Epithelial cell of prostate (primary cell): ENCODE measurements around the gene PPP1CB.
A peak's percentile ranks its signal among the peaks of the same experiment; 100 is the strongest.
"Not testable (repeated sequence)": the region's sequence is repeated elsewhere in the genome, so short reads cannot be mapped to it uniquely, and the experiment has no call there.

Source experiments
- DNase-seq: peaks from one replicate; pipeline ENCODE4 v3.0.0-alpha.2; 2011; ENCODE audit warnings: low read depth, low spot score
- H3K27ac ChIP-seq: fragments of 450-650 bp; 2 replicates; pipeline ENCODE4 v1.5.1; 2017; ENCODE audit warnings: mild to moderate bottlenecking

Gene PPP1CB

DNA sequence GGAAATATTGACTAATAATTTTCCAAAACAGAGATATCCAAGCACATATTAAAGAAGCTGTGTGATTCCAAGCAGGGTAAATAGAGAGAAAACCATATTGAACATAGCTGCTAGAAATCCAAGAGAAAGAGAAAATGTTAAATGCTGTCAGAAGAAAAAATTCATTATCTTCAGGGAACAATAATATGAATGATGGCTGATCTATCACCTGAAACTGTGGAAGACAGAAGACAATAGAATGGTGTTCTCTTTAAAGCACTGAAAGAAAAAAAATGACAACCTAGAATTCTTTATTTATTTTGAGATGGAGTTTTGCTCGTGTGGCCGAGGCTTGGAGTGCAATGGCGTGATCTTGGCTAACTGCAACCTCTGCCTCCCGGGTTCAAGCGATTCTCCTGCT is 17.3 kb downstream of the PPP1CB start:
- H3K27ac ChIP-seq, result no peak overlapping the region
- DNase-seq, result no peak

DNA sequence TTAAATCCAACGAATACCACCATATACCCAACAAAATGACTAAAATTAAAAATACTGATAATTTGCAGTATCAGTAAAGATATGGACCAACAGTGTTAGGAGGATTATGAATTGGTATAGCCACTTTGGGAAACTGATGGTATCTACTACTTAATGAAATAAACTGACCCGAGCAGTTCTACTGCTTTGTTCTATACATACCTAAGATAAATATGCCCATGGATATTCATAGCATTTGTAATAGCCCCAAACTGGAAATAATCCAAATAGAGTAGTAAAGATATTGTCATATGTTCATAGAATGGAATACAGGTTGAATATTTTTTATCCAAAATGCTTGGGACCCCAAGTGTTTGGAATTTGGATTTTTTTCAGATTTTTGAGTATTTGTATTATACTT is 20.7 kb downstream of the PPP1CB start:
- no peak overlapping the region for H3K27ac ChIP-seq
- DNase-seq, result no peak

DNA sequence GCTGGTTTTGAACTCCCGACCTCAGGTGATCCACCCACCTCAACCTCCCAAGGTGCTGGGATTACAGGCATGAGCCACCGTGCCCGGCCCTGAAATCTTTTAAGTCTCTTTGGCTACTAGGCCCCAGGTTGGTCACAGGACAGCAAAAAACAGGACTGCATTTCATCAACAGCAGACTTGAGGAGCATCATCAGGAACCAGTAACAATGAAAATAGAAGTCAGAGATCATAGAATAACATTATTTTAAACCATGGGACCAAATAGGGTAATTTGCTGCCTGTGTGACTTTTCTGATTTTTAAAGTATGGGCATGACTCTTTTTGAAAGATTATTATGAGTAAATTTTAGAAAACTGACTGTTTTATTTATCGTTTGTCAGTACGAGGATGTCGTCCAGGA is 24.8 kb downstream of the PPP1CB start:
- no peak overlapping the region for H3K27ac ChIP-seq
- DNase-seq, result no peak

DNA sequence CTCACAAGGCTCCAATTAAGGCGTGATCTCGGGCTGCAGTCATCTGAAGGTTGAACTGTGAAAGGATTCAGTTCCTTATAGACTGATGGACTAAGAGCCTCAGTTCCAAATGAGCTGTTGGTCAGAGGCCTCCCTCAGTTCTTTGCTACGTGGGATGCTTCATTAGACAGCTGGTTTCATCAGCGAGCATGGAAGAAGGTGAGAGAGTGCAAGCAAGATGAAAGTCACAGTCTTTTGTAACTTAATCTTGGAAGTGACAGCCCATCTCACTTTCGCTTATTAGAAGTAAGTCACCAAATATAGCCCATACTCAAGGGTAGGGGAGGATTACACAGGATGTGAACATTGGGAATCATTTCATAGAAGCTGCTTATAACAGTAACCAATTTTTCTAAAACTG is 26.8 kb downstream of the PPP1CB start:
- DNase-seq, result no peak
- H3K27ac ChIP-seq, result no peak overlapping the region

DNA sequence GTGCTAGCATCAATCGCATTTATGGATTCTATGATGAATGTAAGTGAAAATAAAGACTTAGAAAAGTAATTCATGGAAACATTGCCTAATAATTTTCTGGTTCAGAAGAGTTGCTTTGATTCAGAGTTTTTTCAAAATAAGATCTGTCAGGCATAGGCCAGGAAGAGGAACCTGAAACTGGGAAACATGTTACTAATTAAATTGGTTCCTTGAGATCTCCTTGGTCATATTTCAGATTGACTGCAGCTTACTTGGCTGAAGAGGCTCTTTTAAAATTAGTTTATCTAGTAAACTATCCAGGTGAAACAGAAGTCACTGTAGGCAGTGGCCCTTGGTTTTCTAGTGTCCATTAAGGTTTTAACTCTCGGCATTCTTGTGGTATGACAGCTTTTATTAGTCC is 27.4 kb downstream of the PPP1CB start:
- peak overlapping the region; percentile 5 for H3K27ac ChIP-seq
- no peak for DNase-seq

DNA sequence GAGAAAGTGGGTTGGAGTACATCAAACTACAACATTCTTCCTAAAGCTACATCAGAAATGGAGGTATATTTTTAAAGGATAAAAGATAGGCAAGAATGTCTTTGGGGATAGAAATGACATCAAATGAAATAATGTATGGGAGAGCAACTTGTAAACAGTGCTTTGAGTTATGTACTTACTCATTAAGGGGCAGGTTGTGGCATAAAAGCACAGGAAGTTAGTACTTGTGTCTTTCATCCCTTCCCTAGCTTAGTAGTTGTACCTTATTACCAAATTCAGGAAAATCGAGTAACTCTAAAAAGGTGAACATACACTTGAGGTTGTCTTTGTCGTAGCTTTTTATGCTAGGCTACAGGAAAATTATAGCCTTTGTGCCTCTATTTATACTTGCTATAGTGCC is 28.9 kb downstream of the PPP1CB start:
- no peak for DNase-seq
- peak overlapping the region; percentile 50 for H3K27ac ChIP-seq

DNA sequence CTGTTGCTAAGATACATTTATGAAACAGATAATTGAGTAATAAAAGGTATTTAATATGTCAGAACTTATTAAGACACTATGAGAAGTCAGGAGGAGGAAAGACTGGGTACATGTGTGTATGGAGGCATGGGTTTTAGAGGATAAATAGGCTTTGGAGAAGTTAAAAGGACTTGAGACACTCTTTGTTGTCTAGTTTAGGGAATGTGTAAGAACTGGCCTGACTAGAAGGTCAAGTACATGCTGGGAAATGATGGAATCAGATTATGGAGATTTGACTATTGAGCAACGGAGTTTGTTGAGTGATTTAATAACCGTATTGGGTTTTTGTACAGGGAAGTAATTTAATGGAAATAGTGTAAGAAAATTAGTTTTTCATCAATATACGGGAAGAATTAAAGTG is 30.8 kb downstream of the PPP1CB start:
- no peak for DNase-seq
- H3K27ac ChIP-seq, result no peak overlapping the region

DNA sequence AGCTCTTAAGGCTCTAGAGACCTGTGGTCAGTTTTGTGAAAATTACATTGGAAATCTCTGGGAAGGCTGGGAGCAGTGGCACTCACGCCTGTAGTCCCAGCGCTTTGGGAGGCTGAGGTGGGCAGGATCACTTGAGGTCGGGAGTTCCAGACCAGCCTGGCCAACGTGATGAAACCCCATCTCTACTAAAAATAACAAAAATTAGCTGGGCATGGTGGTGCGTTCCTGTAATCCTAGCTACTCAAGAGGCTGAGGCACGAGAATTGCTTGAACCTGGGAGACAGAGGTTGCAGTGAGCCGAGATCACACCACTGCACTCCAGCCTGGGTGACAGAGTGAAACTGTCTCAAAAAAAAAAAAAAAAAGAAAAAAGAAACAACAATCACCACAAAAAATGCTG is 32.9 kb downstream of the PPP1CB start:
- not testable (repeated sequence) for H3K27ac ChIP-seq, DNase-seq

DNA sequence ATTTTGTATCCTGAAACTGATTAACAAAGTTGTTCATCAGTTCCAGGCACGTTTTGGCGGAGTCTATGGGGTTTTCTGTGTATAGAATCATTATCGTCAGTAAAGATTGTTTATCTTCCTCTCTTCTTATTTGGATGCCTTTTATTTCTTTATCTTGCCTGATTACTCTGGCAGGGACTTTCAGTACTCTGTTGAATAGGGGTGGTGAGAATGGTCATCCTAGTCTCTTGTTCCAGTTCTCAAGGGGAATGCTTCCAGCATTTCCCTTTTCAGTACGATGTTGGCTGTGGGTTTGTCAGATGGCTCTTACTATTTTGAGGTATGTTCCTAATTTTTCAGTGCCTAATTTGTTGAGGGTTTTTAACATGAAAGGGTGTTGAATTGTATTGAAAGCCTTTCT is 45.0 kb downstream of the PPP1CB start:
- no peak overlapping the region for H3K27ac ChIP-seq
- DNase-seq, result no peak

DNA sequence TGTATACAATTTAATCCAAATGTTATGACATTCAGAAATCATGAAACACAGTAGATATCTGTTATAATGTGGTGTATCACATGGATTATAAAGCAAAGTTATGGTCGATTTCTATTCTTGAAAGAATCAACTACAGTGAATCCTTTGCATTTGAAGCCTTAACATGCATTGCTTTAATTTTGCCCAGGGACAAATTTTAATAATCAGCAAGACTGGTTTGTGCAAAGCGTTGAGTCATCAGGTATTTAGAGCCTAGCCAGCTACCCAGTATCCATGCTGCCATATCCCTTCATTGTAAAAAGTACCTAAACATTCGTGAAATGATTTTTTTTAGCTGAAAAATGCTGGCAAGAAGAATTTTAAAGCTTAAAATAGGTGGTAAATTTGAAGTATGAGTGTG is 50.1 kb downstream of the PPP1CB start:
- H3K27ac ChIP-seq, result peak overlapping the region; percentile 12
- no peak for DNase-seq

DNA sequence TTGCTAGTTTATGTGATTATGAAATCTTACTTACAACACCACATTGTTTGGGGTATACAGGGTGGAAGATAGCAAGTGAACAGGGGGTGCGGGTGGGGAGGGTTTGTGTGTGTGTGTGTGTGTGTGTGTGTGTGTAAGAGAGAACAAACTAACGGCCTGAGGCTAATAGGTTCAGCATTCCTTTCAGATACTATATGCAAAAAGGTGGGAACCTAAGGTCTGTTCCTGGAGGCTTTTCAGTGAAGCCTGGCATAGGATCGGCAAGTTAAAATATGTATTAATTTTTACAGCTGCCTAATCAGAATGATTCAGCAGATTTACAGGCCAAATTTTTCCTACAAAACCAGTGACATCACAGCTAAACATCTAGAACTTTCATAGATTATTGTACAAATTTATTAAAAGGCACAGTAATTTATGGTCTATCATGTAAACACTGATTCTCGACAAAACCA is 51.4 kb downstream of the PPP1CB start:
- peak overlapping the region; percentile 15 for H3K27ac ChIP-seq

DNA sequence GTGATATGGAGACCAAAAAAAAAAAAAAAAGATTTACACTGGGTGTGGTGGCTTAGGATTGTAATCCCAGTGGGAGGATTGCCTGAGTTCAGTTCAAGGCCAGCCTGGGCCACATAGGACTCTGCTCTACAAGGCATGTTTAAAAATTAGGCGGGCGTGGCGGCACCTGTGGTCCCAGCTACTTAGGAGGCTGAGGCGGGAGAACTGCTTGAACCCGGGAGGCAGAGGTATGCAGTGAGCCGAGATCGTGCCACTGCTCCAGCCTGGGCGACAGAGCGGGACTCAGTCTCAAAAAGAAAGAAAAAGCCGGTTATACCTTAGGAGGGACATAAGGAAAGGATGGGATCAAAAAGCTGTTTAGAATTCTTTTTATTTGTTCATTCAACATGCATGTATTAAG is 58.3 kb downstream of the PPP1CB start:
- H3K27ac ChIP-seq, result peak overlapping the region; percentile 4
- no peak for DNase-seq

More for the DNA sequence above, 51.4 kb downstream of the PPP1CB start:
- no peak for DNase-seq

DNA sequence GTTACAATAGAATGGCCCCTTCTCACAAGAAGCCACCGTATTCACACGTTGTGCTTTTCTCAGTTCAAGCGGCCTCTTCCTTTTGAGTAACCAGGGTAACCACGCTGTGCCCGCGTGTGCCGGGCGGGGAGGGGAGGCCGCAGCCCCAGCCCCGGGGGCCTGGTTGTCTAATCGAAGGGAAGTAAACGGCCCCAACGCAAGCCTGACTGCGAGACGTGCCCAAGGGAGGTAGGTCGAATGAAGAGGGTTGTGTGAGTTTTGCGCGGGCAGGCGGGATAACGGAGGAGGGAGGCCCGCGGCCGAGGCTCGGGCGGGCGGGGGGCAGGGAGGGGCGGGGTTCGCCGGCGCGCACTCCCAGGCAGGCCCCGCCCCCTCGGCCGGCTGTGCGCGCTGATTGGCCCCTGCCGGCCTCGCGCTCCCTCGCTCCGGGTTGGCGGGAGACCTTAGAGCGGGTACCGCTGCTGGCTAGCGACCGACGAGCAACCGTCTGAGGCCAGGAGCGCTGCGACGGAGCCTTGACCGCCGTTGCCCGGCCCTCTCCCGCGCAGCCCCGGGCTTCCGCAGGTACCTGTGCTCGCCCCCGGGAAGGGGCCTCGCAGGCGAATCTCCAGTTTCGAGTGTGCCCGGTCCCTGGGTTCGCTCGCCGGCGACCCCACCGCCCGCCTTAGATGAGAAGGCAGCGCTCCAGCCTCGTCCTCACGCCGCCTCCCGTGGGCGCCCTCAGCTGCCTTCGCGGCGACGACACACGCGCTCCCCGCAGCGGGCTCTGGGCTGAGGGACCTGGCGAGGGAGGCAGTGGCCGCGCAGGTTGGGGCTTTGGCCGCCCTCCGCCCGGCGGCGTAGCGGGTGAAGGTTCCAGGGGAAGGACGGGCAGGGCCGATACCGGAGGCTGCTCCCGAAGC is 59.0 kb downstream of the PPP1CB start, which contains the start of gene SPDYA:
TSS of gene SPDYA (plus strand) at position 451 of the 902 bp plus-strand sequence. CDS start 5,181 bp downstream, outside the sequence.
- DNase-seq, result no peak
- H3K27ac ChIP-seq, result peak within 1 kb of the TSS; percentile 4

DNA sequence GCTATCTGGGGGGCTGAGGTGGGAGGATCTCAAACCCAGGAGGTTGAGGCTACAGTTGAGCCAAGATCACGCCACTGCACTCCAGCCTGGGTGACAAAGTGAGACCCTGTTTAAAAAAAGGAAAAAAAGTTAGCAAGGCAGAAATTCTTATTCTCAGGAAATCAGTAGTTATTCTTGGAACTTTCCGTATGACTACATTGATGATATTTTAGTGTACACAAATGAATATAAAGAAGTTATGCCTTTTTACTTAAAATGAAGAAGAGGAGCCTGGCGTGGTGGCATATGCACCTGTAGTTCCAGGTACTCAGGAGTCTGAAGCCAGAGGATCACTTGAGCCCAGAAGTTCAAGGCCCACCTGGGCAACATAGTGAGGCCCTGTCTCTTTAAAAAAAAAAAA is 66.4 kb downstream of the PPP1CB start:
- no peak for DNase-seq

DNA sequence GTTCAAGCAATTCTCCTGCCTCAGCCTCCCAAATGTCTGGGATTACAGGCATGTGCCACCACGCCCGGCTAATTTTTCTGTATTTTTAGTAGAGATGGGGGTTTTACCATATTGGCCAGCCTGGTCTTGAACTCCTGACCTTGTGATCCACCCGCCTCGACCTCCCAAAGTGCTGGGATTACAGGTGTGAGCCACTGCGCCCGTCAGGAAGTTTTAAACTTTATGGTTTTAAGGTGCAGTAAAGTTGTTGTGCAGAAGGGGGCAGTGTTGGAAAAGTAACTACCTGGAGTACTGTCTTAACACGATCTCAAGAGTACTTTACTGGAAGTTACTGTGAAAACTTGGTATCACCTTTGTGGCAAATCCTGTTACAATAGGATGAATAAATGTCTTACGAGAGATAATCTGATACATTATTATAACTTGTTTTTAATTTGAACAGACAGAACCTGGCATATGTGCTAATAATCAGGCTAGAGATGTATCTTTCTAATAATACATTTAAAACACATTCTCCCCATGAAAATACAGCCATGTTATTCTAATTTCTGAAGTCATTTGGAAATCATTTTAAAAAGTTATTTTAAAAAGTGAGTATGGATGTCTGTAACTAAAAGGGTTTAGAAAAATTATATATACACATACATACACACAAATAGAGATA is 69.8 kb downstream of the PPP1CB start:
- no peak overlapping the region for H3K27ac ChIP-seq
- no peak for DNase-seq

More for the DNA sequence above, 66.4 kb downstream of the PPP1CB start:
- H3K27ac ChIP-seq, result no peak overlapping the region

DNA sequence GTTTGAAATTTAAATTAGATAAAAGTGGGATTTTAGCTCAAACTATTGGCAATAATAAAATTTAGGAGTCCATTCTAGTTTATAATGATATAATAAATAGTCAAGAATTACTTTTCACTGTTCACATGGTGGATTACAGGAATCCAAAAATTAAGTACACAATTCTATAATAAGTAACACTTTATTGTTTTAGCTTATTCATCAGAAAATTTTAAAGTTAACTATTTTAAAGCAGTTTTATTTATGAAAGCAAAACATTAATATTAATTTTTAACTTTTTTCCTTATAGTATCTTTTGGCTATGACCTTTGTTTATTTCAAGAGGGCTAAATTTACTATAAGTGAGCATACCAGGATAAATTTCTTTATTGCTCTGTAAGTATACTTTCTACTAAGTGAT is 70.4 kb downstream of the PPP1CB start:
- H3K27ac ChIP-seq, result no peak overlapping the region
- no peak for DNase-seq

DNA sequence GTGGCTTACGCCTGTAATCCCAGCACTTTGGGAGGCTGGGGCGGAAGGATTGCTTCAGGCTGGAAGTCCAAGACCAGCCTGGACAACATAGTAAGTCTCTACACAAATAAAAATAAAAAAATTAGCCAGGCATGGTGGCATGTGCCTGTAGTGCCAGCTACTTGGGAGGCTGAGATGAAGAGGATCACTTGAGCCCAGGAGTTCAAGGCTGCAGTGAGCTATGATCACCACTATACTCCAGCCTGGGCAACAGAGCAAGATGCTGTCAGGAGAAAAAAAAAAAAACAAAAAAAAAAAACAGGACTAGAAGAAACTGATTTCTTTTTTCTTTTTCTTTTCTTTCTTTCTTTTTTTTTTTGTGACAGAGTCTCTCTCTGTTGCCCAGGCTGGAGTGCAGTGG is 72.6 kb downstream of the PPP1CB start:
- DNase-seq, result no peak
- H3K27ac ChIP-seq, result no peak overlapping the region

DNA sequence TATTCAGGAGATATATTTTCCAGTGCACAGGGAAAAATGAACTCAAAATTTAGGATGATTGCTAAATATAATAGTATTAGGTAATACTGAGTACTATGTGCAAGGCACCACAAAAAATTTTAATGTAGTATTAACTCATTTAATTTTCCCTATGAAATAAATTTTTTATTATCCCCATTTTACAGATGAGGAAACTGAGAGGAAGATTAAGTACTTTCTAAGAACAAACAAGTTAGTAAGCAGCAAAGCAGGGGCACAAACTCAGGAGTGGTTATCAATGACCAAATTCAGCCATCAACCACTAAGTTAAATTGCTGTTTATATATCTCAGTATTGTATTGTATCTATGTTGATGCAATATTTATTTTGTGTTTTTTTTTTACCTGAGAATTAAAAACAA is 73.2 kb downstream of the PPP1CB start:
- no peak overlapping the region for H3K27ac ChIP-seq
- DNase-seq, result no peak

DNA sequence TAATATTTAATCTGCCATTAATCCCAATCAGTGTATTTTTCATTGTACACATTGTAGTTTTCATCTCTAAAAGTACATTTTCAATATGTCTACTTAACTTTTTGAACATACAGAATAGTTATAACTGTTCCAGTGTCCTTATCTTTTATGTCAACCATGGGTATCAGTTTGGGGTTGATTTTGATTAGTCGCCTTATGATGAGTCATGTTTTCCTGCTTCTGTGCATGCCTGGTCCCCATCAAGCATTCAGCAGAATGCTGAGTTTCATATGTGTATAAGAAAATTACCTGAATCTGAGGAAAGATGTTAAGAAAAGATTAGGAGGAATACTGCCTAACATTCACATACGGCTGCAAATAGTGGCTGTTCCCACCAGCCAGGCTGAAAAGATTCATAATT is 76.8 kb downstream of the PPP1CB start:
- DNase-seq, result no peak
- H3K27ac ChIP-seq, result no peak overlapping the region

DNA sequence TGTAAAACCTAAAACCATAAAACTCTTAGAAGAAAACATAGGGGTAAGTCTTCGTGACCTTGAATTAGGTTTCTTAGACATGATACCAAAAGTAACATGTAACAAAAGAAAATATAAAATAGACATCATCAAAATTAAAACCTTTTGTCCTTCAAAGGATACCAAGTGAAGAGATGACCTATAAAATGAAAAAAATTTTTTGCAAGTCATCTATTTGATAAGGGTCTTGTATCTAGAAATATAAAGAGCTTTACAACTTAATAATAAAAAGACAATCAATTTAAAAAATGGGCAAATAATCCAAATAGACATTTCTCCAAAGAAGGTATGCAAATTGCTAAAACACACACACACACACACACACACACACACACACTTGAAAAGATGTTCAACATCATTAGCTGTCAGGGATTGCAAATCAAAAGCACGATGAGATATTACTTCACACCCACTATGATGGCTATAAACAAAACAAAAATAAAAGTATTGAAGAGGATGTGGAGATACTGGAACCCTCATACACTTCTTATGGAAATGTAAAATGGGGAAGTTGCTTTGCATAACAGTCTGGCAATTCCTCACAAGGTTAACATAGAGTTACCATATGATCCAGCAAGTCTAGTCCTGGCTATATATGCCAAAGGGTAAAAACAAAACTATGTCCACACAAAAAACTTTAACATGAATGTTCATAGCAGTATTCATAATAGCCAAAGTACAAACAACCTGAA is 82.3 kb downstream of the PPP1CB start:
- no peak for DNase-seq
- H3K27ac ChIP-seq, result no peak overlapping the region

DNA sequence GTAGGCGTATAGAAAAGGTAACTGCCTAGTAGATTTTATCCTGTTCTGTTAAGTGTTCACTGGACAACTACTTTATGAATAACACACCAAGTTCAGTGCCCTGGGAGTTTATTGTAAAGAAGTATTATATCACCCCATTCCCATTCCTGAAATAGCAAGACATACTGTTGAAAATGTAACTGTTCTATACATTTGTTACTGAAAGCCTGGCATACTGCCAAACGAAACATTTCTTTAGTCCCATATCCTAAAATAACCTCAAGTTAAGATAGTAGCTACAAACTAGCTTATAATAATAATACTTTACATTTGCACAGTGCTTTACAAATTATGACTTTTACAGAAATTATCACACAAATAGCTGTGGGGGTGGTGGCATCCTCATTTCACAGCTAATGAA is 84.2 kb downstream of the PPP1CB start:
- H3K27ac ChIP-seq, result no peak overlapping the region
- DNase-seq, result no peak
